HuH-7 (cell line): ENCODE measurements around the gene ARSA.

Source experiments
- DNase-seq: peaks from one replicate; pipeline ENCODE4 v3.0.0; 2011; ENCODE audit warnings: low spot score

ARSA gene

DNA sequence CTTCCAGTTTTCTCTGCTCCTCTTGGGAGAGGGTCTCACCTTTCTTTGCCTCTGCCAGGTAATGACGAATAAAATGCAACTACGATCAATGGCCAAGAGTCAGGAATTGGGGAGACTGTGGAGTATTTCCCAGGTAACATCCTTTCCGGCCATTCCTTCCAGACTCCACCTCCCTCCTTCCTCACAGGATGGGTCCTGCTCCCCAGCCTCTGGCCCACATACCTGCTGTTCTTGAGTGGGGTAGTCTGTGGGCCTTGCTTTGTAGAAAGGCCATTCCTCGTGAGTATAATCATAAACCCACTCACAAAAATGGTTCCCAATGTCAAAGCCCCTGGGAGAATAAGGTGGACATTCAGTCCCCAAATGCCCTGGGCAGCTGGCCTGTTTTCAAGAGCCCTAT lies 48.2 kb downstream of the ARSA start:
- DNase-seq: no peak

DNA sequence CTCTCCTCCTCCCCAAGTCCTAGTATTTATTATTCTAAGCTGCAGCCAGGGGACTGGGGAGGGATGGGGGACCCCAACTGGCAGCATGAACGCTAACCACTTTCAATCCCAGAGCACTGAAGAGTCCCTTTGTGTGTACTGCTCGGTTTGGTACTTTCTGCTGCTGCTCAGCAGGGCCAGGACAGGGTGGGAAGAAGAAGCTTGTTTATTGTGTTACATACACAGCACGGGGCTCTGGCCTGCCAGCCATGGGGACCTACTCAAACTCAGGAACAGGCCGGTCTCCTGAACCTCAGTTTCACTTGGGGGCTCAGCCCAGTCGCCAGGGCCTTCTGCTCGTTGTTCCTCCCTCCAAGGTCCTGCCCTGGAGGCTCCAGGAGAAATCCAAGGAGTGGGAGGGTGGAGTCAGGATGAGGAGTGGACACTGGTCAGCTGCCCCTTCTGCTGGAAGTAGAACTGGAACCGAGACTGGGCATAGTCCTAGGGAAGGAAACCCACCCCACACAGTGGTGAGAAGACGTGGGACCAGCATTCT lies 49.1 kb downstream of the ARSA start:
- no peak for DNase-seq

DNA sequence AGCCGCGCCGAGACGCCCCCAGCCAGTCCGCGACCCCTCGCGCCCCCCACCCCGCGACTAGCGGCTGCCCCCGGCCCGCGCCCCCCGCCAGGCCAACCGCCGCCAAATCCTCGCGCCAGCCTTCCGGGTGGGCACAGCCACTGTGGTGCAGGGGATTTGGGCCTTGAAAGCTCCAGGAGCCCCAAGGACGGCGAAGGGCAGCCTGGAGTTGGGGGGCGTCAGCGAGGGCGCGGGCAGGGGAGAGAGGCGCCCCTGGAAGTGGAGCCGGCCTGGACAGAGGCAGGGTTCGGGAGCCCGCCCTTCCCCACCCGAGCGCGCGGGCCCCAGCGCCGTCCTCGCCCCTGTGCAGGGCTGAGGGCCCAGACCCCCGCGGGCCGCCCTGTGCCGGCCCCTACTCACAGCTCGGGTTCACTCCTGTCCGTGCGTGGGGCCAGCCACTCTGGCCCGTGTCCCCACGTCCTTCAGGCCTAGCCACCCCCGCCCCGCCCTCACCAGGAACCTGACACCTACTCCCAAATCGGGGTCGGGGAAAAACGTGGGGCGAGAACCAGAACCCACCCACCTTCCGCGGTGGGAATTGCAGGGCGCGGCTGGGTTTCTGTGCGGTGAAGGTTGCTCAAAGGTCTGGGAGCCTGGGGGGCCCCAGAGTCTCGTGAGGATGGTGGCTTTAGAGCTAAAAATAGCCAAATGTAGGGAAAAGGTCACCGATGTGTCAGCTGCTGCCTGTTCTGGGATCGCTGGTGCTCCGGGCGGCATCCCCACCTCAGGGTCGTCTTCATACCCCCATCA lies 49.8 kb downstream of the ARSA start, which contains the start of gene CPT1B:
CPT1B (minus strand) TSS at position 441 of the 789 bp plus-strand sequence. CDS start 512 bp downstream, outside the sequence.
- no peak for DNase-seq

DNA sequence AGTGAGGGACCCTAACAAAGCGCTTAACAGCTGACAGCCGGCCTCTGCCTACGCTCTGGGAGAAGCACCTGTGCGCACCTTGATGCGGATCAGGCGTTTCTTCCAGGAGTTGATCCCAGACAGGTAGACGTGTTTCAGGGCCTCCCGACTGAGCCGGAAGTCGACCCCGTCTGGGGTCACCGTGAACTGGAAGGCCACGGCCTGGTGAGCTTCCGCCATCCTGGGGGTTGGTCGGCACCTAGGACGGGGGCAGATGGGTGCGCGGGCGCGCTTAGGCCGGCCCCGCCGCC lies 50.3 kb downstream of the ARSA start:
- no peak for DNase-seq

DNA sequence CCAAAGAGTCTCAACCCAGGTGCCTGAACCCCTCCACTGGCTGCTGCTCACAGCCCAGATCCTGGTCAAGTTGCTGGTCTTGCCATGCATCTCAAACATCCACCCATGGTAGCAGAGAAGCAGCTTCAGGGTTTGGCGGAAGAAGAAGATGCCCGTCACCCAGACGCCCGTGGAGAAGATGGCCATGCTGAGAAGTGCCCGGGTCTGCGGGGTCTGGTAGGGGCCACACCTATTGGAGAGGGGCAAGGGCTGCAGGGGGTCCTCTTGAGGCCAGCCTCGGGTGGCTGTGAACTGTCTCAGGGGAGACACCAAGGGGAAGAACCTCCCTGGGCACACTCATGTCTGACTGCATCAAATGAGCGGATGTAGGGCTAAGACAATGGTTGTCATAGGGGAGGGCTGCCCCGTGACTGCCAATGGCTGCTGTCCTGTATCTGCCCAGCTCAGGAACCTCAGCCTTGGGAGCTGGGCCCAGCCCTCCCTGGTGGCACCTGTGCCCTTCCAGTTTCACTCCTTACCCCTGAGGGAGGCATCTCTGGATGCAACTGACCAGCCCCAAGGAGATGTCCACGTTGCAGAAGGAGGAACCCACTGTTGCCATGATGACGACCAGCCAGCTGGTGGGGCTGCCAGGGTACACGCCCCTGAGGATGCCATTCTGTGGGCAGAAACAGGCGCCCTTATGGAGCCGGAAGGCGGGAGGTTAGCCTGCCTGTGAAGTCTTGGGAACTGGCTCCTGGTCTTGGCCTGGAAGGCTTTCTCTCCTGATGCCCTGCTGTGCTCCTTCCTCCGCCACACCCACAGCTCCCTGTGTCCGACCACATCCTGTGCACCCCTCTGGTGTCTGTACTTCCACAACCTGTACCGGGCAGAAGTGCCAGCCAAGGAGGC lies 50.9 kb downstream of the ARSA start:
- no peak for DNase-seq

DNA sequence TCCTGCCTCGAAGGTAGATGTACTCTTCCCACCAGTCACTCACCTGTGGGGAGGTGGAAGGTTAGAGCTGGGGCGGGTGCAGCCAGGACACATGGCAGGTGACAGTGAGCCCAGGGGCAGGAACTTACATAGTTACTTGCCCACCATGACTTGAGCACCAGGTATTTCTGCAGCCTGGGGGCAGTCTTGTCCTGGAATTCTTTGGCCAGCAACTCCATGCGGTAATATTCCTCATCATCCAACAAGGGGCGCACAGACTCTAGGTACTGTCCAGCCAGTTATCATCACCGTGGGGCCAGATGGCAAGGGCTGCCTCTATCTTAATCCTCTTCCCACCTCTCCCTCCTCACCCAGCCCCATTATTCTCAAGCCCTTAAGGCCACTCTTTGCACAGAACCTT lies 51.9 kb downstream of the ARSA start:
- DNase-seq: peak; percentile 93

DNA sequence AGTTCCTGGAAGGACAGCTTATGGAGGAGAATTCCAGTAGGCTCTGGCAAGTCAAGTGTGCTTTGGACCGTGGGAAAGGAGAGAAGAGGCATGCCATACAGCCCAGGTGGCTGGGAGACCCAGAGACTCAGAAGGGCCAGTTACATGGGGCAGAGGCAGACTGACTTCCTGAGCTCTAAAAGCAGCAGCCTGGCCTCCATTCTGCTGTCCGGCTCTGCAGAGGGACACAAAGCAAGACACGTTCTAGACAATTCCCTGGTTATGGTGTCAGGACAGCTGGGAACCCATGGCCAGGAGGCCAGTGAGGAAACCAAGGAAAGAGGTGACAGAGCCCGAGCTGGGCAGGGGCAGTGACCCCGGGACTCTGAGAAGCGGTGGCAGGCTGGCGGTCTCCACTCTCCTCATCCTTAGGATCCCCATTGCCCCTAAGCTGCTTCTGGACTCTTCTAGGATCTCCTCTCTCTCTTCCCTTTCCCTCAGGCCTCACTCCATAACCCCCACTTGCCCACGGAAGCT lies 52.5 kb downstream of the ARSA start:
- no peak for DNase-seq
